ENCODE measurements around the gene SLC49A3.

Gene SLC49A3

DNA sequence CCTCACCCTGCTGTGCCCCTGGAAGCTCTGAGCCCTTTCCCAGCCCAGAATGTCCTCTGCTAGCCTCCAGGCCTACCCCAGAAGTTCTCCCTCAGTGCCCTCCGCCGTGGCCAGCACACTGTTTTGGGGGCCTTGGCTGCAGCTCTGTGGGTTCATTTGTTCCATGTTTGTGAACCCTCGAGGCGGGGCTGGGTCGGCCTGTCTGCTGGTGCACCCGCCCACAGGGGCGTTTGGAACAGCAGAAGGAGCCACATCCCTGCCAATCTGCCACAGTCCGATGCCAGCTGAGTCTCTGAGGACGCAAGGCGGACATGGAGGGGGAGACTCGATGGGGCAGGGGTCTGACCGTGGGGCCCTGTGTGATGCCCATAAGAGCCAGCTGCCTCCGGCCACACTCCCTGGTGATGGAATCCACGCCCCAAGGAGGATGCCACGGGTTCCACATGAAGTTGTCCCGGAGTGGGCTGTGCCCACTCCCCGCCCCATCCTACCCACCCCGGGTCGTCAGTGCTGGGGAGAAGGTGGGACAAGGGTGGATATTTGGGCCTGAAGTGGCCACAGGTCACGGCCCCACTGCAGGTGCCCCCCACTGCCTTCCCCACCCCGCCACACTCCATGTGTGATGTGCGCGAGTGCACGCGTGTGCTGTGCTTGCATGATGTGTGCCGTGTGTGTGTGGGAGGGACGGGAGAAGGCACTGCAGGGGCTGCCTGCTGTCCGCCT, 22.0 kb downstream of the SLC49A3 start:
- no peak for DNase-seq (ENCODE audit: low read depth in 2 of 2)

DNA sequence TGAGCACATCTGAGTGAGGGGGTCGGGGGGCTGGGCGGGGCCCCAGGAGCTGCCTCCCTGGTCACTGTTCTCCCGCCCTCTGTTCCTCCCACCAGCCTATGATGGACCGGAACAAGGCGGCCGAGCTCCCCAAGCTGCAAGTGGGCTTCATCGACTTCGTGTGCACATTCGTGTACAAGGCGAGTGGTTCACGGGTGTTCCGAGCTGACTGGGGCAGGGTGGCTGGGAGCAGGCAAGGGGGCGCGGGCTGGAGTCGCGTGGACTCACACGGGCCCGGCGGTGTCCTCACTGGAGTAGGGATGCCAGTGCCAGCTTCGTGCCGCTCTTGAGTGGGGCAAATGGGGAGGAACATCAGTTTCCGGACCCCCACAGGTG, 22.5 kb downstream of the SLC49A3 start:
- no peak for DNase-seq (ENCODE audit: low read depth in 2 of 2)

DNA sequence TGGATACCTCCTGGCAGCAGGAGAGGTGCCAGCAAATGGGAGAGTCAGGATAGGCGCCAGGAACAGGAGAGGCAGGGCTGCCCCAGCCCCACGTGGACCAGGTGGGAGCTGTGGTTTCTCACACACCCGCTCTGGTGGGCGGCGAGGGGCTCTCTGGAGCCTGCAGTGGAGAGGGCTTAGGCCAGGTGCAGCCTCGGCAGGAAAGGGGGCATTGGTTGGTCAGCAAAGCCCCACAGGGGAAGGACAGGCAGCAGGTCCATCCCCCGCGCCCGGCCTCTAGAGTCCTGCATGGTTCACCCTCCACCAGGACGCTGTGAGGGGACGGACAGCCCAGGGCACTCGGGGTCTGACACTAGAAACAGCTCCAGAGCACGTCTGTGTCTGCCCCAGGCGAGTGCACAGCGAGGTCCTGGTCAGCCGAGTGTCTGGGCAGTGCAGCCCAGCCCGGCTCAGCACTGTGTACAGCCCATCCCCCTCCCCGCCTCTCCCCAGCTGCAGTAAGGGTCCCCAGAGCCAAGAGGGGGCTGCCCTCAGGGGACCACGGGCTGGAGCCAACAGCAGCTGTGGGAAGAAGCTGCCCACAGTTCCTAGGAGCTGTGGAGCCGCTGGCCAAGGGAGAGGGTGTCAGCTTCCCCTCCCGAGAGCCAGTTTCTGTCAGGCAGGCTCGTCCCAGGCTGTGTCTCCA, 23.1 kb downstream of the SLC49A3 start:
- no peak for DNase-seq (ENCODE audit: low read depth in 2 of 2)

DNA sequence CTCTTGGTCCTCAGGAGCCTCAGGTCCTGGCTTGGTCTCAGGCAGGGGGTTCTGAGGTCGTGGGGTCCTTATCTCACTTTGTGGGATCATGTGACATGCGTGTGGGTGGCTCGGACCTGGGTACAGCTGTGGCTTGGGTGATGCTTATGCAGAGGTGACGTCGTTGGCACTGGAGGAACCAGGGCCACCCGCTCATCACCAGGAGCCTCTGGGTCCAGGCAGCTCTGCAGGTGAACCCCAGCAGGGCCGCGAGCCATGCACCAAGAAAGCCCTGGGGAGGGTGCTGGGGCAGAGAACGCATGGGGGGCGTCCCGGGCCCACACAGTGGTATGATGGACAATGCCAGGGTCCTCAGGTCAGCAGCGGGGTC, 23.6 kb downstream of the SLC49A3 start:
- no peak for DNase-seq (ENCODE audit: low read depth in 2 of 2)

DNA sequence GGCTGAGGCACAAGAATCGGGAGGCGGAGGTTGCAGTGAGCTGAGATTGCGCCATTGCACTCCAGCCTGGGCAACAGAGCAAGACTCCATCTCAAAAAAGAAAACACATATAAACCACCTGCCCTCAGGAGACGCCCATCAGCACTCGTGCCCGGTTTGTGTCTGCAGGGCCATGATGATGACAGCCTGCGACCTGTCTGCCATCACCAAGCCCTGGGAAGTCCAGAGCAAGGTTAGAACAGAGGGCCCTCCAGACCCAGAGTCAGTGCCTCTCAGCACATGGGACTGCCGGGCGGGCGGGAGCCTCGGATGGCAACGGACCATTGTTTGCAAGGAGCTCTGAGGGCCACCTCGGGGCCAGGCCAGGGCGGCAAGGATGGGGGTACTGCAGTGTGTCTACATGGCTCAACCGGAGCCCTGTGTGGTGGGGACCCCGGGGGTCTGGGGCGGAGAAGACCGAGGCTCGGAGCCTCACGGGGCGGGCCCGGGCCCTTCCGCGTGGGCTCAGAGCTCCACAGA, 24.2 kb downstream of the SLC49A3 start:
- no peak for DNase-seq (ENCODE audit: low read depth in 2 of 2)

DNA sequence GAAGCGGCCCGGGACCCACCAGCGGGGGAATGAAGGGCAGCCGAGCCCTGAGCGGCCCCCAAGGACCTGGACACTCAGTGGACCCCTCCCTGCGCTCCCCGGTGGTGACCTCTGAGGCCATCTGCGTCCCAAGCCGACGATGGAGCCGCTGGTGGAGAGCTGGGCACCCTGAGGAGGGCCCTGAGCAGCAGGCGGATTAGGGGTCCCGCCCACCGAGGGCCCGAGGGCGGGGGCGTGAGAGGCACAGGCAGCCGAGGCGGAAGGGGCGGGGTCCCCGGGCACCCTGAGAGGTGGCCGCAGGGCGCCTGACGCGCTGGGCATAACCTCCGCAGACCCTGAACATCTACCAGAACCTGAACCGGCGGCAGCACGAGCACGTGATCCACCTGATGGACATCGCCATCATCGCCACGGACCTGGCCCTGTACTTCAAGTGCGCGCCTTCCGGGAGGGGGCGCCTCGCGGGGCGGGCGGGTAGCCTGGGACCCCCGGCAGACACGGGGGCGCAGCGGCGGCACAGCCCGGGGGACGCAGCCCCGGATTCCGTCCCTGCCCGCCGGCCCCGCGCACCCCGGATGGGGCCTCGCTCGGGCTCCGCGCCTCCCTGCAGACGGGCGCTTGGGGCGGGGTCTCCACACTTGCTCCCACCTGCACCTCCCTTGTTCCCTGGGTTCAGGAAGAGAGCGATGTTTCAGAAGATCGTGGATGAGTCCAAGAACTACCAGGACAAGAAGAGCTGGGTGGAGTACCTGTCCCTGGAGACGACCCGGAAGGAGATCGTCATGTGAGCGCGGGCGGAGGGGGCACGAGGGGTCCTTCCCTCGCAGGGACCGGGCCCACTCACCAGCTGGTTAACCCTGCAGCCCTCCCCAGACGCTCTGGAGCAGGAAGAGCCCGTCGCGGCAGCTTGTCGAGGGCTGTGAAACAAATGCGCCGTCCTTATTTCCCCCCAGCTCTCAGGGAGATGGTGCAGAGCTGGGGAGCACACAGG, 25.2 kb downstream of the SLC49A3 start:
- peak in 1 of 2 donors; percentile 56 for DNase-seq (ENCODE audit: low read depth in 2 of 2)

GRCh38 chr4:663046-663437, 25.9 kb downstream of the SLC49A3 start:
- no peak for DNase-seq (ENCODE audit: low read depth in 2 of 2)

- DNase-seq (ENCODE audit: low read depth in 2 of 2): no peak
Measured at GRCh38 chr4:661881-662761, 26.8 kb downstream of the SLC49A3 start.

DNA sequence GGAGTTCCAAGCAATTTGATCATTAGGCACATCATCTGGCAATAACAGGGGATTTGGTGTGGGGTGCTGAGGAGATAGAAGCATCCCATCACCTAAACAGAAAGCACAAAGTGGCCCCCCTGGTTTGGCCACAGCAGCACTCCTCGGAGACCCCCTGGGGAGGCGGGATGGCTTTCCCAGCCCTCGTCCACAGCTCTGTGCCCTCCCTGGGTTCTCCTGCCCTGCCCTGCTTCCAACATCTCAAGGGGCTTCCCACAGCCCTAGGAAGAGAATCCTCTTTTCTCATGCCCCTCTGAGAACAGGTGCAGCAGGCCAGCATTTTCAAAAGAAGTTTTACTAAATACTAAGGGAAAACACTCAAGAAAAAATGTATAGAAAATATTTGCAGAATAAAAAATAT, 27.7 kb downstream of the SLC49A3 start:
- DNase-seq (ENCODE audit: low read depth in 2 of 2): no peak

- DNase-seq (ENCODE audit: low read depth in 2 of 2): no peak
Measured at GRCh38 chr4:660401-660800, 28.6 kb downstream of the SLC49A3 start.

DNA sequence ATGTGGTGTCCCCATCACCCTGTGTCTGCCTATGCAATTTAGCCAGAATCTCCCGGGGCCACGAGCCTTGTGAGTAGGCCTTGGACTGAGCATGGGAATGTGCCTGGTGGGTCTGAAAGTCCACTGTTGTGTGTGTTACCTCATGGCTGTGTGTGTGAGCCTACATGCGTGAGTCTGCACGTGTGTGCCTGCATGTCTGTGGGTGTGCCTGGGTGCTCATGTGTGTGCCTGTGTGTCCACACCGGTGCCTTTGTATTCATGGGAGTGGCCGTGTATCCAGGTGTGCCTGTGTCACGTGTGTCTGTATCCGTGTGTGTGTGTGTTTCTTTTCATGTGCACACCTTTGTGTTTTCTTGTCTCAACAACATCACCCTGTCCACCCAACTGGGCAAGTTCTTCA, 29.1 kb downstream of the SLC49A3 start:
- DNase-seq (ENCODE audit: low read depth in 2 of 2): no peak

DNA sequence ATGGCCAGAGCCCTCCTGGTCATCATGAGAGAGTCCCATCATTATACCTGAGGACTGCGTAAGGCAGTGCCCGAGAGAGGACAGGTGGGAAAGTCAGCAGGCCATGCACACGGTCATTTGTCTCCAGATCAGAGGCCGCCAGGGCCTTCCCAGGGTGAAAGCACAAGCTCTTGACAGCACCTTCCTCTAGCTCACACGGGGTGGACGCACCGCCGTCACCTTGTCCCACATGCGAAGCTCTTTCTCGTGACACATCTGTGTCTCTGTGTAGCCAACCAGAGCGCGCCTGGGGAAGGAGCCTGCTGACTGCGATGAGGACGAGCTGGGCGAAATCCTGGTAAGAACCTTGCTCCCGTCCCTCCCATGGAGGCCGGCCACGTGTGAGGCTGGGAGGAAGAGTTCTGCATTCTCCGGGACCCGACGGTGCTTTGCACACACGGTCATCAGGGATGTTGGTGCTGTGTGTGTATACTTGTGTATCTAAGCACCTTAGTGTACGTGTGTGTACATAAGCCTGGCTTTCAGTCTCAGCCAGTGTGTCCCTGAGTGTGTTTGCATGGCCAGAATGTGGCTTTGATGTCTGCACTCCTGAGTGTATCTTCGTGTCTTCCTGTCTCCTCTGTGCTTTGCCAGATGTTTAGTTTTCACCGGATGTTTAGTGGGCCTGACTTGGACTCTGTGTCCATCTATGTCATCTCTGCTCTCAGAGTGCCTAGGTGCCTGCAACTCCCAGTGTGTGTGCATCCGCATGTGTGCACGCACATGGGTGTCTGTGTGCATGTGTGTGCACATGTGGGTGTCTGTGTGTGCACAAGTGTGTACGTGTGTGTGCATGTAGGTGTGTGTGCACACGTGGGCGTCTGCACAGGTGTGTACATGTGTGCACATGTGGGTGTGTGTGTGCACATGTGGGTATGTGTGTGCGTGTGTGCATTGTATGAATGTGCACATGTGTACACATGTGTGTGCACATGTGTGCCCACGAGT, 30.0 kb downstream of the SLC49A3 start:
- DNase-seq (ENCODE audit: low read depth in 2 of 2): no peak

DNA sequence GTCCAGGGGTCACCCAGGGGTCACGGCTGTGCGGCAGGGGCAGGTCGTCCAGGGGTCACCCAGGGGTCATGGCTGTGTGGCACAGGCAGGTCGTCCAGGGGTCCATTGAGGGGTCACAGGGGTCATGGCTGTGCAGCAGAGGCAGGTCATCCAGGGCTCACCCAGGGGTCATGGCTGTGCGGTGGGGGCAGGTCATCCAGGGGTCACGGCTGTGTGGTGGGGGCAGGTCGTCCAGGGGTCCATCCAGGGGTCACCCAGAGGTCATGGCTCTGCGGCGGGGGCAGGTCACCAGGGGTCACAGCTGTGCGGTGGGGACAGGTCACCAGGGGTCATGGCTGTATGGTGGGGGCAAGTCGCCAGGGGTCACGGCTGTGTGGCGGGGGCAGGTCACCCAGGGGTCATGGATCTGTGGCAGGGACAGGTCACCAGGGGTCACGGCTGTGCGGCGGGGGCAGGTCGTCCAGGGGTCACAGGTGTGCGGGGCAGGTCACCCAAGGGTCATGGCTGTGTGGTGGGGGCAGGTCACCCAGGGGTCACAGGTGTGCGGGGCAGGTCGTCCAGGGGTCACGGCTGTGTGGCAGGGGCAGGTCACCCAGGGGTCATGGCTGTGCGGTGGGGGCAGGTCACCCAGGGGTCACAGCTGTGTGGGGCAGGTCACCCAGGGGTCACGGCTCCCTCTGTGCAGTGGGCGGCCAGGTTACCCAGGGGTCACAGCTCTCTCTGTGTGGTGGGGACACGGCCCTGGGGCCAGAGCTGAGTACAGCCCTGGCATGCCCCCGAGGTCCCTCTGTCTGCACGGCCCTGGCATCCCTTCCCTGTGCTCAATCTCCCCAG, 30.9 kb downstream of the SLC49A3 start:
- no peak for DNase-seq (ENCODE audit: low read depth in 2 of 2)

DNA sequence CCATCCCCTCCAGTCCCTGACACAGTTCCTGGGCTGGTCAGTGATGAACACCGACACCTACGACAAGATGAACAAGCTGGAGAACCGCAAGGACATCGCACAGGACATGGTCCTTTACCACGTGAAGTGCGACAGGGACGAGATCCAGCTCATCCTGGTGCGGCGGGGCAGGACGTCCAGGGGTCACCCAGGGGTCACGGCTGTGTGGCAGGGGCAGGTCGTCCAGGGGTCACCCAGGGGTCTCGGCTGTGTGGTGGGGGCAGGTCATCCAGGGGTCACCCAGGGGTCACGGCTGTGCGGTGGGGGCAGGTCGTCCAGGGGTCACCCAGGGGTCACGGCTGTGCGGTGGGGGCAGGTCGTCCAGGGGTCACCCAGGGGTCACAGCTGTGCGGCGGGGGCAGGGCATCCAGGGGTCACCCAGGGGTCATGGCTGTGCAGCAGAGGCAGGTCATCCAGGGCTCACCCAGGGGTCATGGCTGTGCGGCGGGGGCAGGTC, 31.6 kb downstream of the SLC49A3 start:
- DNase-seq (ENCODE audit: low read depth in 2 of 2): no peak

DNA sequence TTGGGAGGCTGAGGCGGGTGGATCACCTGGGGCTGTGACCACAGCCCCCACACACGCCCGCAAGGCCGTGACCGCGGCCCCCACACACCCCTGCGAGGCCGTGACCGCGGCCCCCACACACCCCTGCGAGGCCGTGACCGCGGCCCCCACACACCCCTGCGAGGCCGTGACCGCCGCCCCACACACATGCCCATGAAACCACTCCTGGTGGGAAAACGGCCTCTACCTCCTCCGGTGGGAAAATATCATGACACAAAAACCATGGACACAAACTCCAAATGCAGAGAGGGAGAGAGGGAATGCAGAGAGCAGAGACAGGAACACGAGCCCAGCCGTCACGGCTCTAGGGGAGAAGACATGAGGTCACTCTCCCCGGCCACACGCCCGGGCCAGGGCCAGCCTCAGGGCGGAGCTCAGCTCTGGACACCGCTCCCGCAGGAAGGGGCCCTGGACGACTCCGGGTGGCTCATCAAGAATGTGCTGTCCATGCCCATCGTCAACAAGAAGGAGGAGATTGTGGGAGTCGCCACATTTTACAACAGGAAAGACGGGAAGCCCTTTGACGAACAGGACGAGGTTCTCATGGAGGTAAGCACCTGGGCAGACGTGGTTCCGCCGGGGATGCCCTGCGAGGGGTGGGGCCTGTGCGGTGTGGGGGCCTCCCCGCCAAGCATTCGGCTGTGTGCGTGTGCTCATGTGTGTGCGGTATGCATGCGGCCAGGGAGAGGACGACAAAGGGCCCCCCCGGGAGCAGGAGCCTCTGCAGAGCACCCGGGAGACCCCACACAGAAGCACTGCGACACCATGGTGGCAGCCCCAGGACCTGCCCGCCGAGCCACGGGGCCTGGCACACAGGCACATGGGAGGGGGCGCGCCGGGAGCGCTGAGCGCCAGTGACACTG, 32.3 kb downstream of the SLC49A3 start:
- DNase-seq (ENCODE audit: low read depth in 2 of 2): no peak

- DNase-seq (ENCODE audit: low read depth in 2 of 2): no peak
Measured at GRCh38 chr4:655464-656151, 33.3 kb downstream of the SLC49A3 start.

DNA sequence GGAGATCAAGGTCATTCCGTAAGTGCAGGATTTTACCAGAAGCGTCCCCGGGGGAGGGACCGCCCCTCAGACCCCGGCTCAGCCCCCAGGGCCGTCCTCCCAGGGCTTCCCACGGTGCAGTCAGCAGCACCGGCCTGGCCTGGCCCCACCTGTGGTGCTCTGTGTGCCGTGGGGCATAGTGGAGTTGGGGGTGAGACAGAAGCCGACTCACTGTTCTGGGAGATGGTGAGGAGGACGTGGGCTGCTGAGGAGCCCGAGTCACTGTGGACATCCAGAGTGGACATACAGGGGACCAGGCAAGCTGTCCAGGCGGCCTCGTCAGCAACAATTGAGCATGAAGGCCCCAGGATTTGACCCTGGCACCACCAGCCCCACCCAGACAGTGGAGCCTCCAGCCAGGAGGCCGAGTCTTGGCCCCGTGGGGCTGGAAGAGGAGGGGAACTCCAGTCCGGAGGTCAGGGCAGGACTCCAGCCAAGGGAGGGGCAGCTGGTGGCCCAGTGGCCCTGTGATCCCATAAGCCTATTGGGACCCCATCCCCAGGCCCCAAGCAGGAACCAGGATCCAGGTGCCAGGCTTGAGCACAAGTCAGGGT, 34.0 kb downstream of the SLC49A3 start:
- DNase-seq (ENCODE audit: low read depth in 2 of 2): no peak

Data from stimulated activated CD4-positive, alpha-beta T cell treated with anti-CD3 and anti-CD28 coated beads, Interleukin-1b, Interleukin-23, amount 100 ng/mL, for 1 hour (primary cell).